Peyer's patch (tissue), 4 donors: ENCODE data around the gene GNAQ.

Experiments
- POLR2A ChIP-seq, 2 donors: fragments of 450-650 bp; IDR thresholded peaks; one replicate each; pipeline ENCODE4 v1.5.1; 2017; ENCODE audit warnings: antibody characterized with exemption in 2 of 2, mild to moderate bottlenecking in 2 of 2, moderate library complexity in 2 of 2
- TF ChIP-seq, protein P1 (sequence below), 6 experiments: fragments of 450-650 bp in 4 of 6; fragments of 200-600 bp in 2 of 6; sonication (generic) in 1 of 6; IDR thresholded peaks; one replicate each; pipeline ENCODE4 v1.5.1; 2017 to 2019; ENCODE audit warnings: antibody characterized with exemption in 6 of 6, mild to moderate bottlenecking in 3 of 6, moderate library complexity in 1 of 6

DNA sequence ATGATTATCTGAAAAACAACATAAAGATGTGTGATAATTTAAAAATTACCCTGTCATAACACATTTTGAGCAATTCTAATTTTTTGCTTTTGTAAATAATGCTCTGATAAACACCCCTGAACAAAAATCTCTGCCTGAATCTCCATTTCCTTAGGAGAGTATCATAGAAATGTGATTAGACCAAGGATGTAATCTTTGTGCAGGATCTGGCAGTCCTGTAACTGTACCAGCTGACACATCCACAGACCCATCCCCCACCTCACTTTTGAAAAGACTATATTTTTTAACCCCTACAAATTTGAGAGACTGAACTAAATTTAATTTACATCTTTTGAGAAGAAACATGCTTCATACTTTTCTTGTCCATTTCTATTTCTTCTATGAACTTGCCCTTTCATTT, 101.7 kb downstream of the GNAQ start:
- TF ChIP-seq, protein P1, sequence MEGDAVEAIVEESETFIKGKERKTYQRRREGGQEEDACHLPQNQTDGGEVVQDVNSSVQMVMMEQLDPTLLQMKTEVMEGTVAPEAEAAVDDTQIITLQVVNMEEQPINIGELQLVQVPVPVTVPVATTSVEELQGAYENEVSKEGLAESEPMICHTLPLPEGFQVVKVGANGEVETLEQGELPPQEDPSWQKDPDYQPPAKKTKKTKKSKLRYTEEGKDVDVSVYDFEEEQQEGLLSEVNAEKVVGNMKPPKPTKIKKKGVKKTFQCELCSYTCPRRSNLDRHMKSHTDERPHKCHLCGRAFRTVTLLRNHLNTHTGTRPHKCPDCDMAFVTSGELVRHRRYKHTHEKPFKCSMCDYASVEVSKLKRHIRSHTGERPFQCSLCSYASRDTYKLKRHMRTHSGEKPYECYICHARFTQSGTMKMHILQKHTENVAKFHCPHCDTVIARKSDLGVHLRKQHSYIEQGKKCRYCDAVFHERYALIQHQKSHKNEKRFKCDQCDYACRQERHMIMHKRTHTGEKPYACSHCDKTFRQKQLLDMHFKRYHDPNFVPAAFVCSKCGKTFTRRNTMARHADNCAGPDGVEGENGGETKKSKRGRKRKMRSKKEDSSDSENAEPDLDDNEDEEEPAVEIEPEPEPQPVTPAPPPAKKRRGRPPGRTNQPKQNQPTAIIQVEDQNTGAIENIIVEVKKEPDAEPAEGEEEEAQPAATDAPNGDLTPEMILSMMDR (IDR thresholded peaks at IDR 0.05) = no peak
- TF ChIP-seq POLR2A (IDR thresholded peaks at IDR 0.05) = no peak
